ENCODE results near the gene TM7SF2.

DNA sequence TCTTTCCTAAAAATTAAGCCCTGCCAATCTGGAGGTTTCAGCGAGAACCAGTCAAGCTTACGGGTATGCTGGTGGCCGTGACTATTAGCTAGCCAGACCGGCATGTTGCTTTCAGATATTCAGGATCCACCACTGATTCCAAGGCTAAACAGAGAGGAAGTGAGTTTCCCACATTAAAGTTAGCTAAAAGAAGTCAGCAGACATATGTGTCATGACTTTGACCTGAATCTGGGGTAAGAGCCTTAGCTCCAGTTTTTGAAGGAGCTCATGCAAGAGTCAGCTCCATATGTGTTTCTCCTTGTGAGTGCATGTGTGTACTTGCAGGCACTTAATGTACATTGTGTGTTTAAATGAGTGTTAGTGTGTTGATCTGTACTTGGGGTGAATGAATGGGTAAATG, 26.2 kb upstream of the TM7SF2 start:
- TF ChIP-seq, protein P1, sequence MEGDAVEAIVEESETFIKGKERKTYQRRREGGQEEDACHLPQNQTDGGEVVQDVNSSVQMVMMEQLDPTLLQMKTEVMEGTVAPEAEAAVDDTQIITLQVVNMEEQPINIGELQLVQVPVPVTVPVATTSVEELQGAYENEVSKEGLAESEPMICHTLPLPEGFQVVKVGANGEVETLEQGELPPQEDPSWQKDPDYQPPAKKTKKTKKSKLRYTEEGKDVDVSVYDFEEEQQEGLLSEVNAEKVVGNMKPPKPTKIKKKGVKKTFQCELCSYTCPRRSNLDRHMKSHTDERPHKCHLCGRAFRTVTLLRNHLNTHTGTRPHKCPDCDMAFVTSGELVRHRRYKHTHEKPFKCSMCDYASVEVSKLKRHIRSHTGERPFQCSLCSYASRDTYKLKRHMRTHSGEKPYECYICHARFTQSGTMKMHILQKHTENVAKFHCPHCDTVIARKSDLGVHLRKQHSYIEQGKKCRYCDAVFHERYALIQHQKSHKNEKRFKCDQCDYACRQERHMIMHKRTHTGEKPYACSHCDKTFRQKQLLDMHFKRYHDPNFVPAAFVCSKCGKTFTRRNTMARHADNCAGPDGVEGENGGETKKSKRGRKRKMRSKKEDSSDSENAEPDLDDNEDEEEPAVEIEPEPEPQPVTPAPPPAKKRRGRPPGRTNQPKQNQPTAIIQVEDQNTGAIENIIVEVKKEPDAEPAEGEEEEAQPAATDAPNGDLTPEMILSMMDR (IDR thresholded peaks at IDR 0.05; ENCODE audit: low read depth, low read length, poor library complexity, severe bottlenecking), result no peak
- no peak for TF ChIP-seq EZH2phosphoT487 (IDR thresholded peaks at IDR 0.05; ENCODE audit: borderline replicate concordance, low read length)

All from DOHH2 (cell line).